GM12872 (cell line): ENCODE results near the gene VWA5A.

Experiments used
- CTCF ChIP-seq: IDR thresholded peaks from 3 replicates; pipeline ENCODE4 v1.5.1; 2011; ENCODE audit warnings: low read depth, mild to moderate bottlenecking, low read length, moderate library complexity; ENCODE audit not compliant: insufficient read depth

VWA5A gene

GRCh38 chr11:124193221-124194010 is 78.2 kb downstream of the VWA5A start:
- TF ChIP-seq CTCF, result no peak

- no peak for TF ChIP-seq CTCF
Measured at GRCh38 chr11:124194293-124195188, 79.3 kb downstream of the VWA5A start.

- peak; percentile 76 for TF ChIP-seq CTCF
Measured at GRCh38 chr11:124195189-124195734, 80.0 kb downstream of the VWA5A start.
